Suprapubic skin (tissue), 4 donors: Measurements from ENCODE around the gene GNB1L. TPM values are rescaled to one million over a fixed set of nuclear protein-coding genes. Genes with fewer than 3 reads are reported as not detected.

Experiments
- DNase-seq, 2 donors: peaks; one replicate each; pipeline ENCODE4 v3.0.0-alpha.2; 2019; ENCODE audit warnings: low spot score in 2 of 2
- H3K27ac ChIP-seq: fragments of 200-600 bp; sonication (generic); one replicate; pipeline ENCODE4 v1.5.1; 2019
- H3K27me3 ChIP-seq: fragments of 200-600 bp; sonication (generic); one replicate; pipeline ENCODE4 v1.5.1; 2019
- H3K36me3 ChIP-seq: fragments of 200-600 bp; sonication (generic); one replicate; pipeline ENCODE4 v1.5.1; 2019
- H3K4me1 ChIP-seq: fragments of 200-600 bp; sonication (generic); one replicate; pipeline ENCODE4 v1.5.1; 2019
- H3K4me3 ChIP-seq: fragments of 200-600 bp; sonication (generic); one replicate; pipeline ENCODE4 v1.5.1; 2019; ENCODE audit warnings: mild to moderate bottlenecking
- H3K9me3 ChIP-seq: fragments of 200-600 bp; sonication (generic); one replicate; pipeline ENCODE4 v1.5.1; 2019
- EP300 ChIP-seq: sonication (generic); formaldehyde crosslinking; IDR thresholded peaks from one replicate; pipeline ENCODE4 v1.6.1; 2017; ENCODE audit warnings: antibody characterized with exemption
- POLR2A ChIP-seq, 2 donors: fragments of 450-650 bp; IDR thresholded peaks; one replicate each; pipeline ENCODE4 v1.6.1; 2017; ENCODE audit warnings: antibody characterized with exemption in 2 of 2, mild to moderate bottlenecking in 2 of 2, moderate library complexity in 2 of 2
- POLR2AphosphoS5 ChIP-seq, 3 donors: sonication (generic); formaldehyde crosslinking; IDR thresholded peaks; one replicate each; pipeline ENCODE4 v1.6.1; 2017; ENCODE audit warnings: antibody characterized with exemption in 3 of 3
- WGBS: methylation state at CpG from one replicate; pipeline ENCODE4 v1.1.5; 2018; 5-methylcytosine and 5-hydroxymethylcytosine counted together
- total RNA-seq, 4 donors: library from RNA; depleted of rRNA; stranded (reverse); fragments of >200 nt; gene quantifications; one replicate each; pipeline ENCODE4 v1.1.0, GENCODE V29; 2016
- TF ChIP-seq, protein P1 (sequence below), 2 donors: fragments of 200-600 bp in 1 of 2; fragments of 450-650 bp in 1 of 2; sonication (generic) in 1 of 2; IDR thresholded peaks; one replicate each; pipeline ENCODE4 v1.5.1; 2016 to 2019; ENCODE audit warnings: antibody characterized with exemption in 2 of 2, mild to moderate bottlenecking in 1 of 2, moderate library complexity in 1 of 2

The GNB1L gene
- total RNA-seq, 4 donors from 2014 or later, result 6.3 to 14.6 (median 10.9) TPM

DNA sequence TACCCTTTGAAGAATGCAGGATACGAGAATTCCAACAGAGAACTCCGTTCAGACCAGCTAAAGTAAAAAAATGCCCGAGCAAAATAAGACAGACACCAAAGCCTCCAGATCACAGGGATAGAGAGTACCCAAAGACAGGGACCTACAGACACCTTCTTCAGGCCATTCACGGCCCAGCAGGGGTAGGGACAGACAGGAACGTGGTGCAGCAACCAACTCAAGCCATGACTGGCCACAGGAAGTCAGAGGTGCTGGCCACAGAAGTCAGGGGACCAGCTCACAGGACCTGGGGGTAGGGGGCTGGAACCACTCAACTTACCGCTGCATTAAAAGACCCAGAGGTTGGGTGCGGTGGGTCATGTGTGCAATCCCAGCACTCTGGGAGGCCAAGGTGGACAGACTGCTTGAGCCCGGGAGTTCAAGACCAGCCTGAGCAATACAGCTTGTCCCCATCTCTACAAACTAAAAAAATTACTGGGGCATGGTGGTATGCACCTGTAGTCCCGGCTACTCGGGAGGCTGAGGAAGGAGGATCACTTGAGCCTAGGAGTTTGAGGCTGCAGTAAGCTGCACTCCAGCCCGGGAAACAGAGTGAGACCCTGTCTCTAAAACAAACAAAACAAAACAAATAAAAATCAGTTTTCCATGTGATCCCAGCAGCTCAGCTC is 47.0 kb upstream of the GNB1L start:
- H3K9me3 ChIP-seq, result no peaks in the 10 kb centered on the region
- 89% methylated on average over 10 of the region's 11 CpGs for WGBS
- peaks cover 29% of the 10 kb centered on the region for H3K36me3 ChIP-seq
- no peak for DNase-seq
- peaks cover 3% of the 10 kb centered on the region for H3K4me1 ChIP-seq
- TF ChIP-seq EP300 (no peak), POLR2AphosphoS5 (IDR thresholded peaks at IDR 0.05) (no peak), POLR2A (IDR thresholded peaks at IDR 0.05) (no peak)
- TF ChIP-seq, protein P1, sequence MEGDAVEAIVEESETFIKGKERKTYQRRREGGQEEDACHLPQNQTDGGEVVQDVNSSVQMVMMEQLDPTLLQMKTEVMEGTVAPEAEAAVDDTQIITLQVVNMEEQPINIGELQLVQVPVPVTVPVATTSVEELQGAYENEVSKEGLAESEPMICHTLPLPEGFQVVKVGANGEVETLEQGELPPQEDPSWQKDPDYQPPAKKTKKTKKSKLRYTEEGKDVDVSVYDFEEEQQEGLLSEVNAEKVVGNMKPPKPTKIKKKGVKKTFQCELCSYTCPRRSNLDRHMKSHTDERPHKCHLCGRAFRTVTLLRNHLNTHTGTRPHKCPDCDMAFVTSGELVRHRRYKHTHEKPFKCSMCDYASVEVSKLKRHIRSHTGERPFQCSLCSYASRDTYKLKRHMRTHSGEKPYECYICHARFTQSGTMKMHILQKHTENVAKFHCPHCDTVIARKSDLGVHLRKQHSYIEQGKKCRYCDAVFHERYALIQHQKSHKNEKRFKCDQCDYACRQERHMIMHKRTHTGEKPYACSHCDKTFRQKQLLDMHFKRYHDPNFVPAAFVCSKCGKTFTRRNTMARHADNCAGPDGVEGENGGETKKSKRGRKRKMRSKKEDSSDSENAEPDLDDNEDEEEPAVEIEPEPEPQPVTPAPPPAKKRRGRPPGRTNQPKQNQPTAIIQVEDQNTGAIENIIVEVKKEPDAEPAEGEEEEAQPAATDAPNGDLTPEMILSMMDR (IDR thresholded peaks at IDR 0.05), result no peak
- H3K4me3 ChIP-seq, result no peak overlapping the region
- no peaks in the 10 kb centered on the region for H3K27me3 ChIP-seq
- no peak overlapping the region for H3K27ac ChIP-seq

DNA sequence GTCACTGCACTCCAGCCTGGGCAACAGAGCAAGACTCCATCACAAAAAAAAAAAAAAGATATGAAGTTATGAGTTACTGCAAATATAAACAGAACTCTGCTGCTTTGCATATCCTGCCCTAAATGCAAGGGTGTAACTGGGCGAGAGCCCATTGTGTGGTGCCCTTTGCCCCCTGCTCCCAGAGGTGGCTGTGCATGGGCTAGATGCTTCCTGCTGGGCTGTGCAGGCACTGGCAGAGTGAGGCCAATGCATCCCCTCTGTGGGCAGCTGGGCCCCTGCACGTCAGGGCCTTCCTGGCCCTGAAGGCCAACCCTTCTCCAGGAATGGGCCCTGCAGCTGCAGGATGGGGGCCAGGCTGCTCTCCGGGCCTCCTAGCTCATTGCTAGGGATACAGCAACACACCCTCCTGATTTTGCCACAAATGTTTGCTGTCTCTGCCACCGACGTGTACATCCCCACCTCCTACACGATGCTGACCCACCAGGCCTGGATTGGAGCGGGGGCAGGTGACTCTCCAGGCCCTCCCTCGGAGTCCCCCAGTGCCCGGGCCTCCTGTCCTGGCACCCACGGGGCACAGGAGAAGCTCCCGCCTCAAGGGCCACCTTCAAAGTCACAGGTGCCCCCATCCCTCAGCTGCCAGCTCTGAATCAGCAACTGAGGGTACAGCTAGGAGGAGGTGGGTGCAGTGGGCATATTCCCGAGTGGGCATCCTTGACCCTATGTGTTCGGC is 46.2 kb upstream of the GNB1L start:
- Histone ChIP-seq H3K9me3 (no peaks in the 10 kb centered on the region), H3K4me3 (no peak overlapping the region), H3K27me3 (no peaks in the 10 kb centered on the region), H3K36me3 (peaks cover 29% of the 10 kb centered on the region), H3K4me1 (peaks cover 3% of the 10 kb centered on the region), H3K27ac (no peak overlapping the region)
- no peak for DNase-seq
- 82% methylated on average over 9 of the region's 13 CpGs for WGBS
- no peak for TF ChIP-seq EP300

DNA sequence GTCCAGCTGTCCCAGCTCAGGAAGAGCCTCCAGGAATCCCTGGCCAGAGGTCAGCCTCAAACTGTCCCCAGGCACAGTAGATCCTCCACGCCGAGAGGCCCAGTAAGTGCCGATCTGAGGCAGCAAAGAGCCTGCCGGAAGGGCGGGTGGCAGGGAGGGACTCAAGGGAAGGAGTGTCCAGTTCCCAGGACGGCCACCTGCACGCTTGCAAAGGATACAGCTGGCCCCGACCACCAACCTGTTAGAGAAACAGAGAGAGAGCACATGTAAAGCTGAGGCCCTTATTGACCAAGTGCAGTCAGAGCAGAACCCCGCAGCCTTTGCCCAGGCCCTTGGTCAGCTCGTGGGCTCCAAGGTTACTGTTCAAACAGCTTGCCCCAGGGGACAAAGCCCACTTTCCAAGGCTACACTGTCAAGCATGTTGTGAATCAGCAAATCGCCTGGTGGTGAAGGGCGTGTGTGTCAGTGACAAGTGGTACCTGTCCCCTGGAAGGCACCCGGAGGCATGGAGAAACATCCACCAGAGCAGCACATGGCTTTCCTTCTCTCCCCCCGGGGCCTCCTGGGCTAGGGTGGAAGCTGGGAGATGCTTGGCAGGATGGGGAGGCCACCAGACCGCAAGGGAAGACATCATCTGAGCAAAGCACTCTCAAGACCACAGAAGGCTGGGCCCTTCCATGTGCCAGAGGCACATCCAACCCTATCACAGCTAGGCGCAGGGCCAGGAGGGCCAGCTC is 44.3 kb upstream of the GNB1L start:
- no peak overlapping the region for H3K27ac ChIP-seq
- 100% methylated on average over 2 of the region's 16 CpGs for WGBS
- DNase-seq, result no peak
- TF ChIP-seq, protein P1 (IDR thresholded peaks at IDR 0.05), result no peak
- TF ChIP-seq EP300, result no peak
- no peak for TF ChIP-seq POLR2AphosphoS5 (IDR thresholded peaks at IDR 0.05)
- no peak for TF ChIP-seq POLR2A (IDR thresholded peaks at IDR 0.05)
- no peak overlapping the region for H3K4me3 ChIP-seq
- H3K27me3 ChIP-seq, result no peaks in the 10 kb centered on the region
- no peaks in the 10 kb centered on the region for H3K9me3 ChIP-seq
- peaks cover 33% of the 10 kb centered on the region for H3K36me3 ChIP-seq
- peaks cover 3% of the 10 kb centered on the region for H3K4me1 ChIP-seq

DNA sequence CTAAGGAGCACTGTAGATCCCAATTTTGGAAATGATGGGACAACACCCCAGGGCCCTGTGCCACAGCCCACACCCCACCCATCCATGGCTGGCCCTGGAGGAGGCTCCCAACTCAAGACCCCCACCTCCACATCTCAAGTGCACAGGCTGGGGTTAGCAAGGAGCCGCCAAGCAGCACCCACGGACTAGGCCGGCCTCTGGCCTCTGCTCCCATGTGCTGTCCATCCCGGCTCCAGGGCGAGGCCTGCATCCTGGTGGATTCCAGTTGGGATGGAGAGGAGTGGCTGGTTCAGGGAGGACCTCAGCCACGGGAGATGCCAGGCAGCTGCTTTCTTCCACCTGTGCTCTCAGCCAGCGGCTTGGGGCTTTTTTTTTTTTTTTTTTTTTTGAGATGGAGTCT is 43.5 kb upstream of the GNB1L start:
- Histone ChIP-seq H3K9me3 (no peaks in the 10 kb centered on the region), H3K27ac (no peak overlapping the region), H3K4me1 (peaks cover 3% of the 10 kb centered on the region), H3K27me3 (no peaks in the 10 kb centered on the region), H3K4me3 (no peak overlapping the region), H3K36me3 (peaks cover 41% of the 10 kb centered on the region)
- DNase-seq, result no peak
- TF ChIP-seq, protein P1 (IDR thresholded peaks at IDR 0.05), result no peak
- TF ChIP-seq POLR2AphosphoS5 (IDR thresholded peaks at IDR 0.05) (no peak), POLR2A (IDR thresholded peaks at IDR 0.05) (no peak), EP300 (no peak)
- 94% methylated on average over 7 of the region's 7 CpGs for WGBS

DNA sequence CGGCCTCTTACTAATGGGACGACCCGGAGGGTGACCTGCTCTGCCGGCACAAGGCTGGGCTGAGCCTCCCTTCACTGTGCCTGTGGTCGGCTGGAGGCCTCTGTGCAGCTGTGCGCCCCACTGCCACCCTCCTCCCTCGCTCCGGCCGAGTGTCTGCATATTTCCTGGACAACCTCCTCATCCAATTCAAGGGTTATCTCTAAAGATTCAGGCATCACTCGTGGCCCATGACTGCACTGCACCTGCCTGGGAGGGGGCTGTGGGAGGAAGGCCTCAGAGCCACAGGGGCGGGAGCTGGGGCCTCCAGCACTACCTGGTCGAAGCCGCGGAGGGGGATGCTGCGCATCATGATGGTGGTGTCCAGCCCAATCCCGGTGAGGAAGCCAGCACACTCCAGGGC is 43.1 kb upstream of the GNB1L start:
- Histone ChIP-seq H3K36me3 (peaks cover 41% of the 10 kb centered on the region), H3K4me3 (no peak overlapping the region), H3K27me3 (no peaks in the 10 kb centered on the region), H3K9me3 (no peaks in the 10 kb centered on the region), H3K27ac (no peak overlapping the region), H3K4me1 (peaks cover 3% of the 10 kb centered on the region)
- DNase-seq, result no peak
- TF ChIP-seq EP300 (no peak), POLR2AphosphoS5 (IDR thresholded peaks at IDR 0.05) (no peak)
- WGBS, result 93% methylated on average over 3 of the region's 16 CpGs
